Measurements from ENCODE around the gene COL20A1. TPM values are rescaled to one million over a fixed set of nuclear protein-coding genes. Genes with fewer than 3 reads are reported as not detected.

COL20A1 gene
- total RNA-seq, 1 experiment from 2014 or later, result 3.1 TPM

DNA sequence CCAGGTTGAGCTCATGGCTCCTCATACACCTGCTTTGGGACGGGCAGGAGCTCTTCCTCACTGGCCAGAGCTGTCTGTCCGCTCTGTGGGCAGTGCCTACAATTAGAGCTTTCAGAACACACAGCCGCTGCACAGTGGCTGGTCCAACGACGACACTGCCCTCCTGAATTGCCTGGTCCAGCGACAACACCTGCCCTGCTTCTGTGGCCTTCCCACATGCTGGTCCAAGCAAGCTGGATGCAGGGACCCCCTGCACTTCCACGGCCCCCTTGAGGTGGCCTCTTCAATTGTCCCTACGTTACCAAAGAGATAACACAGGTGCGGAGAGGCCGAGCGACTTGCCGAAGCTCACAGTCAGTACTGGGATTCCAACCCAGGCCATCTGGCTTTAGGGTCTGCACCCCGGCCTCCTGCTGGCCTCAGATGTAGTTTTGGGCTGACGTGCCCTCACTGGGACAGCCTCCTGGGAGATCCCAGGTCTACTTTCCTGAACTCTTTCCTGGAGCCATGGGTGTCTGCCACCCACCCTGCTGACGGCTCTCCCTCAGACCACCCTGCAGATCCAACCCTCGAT lies 69.5 kb downstream of the COL20A1 start:
- Histone ChIP-seq H3K79me2 (ENCODE audit: low read length) (no peaks in the 10 kb centered on the region), H3K27me3 (ENCODE audit: low read length) (no peaks in the 10 kb centered on the region), H3K9ac (ENCODE audit: low read length) (no peak overlapping the region), H3K4me3 (ENCODE audit: low read length) (no peak overlapping the region), H2AFZ (ENCODE audit: low read length) (no peak overlapping the region), H3K9me2 (replicated peaks; ENCODE audit: insufficient read depth, low read length) (no peaks in the 10 kb centered on the region), H3K4me1 (ENCODE audit: low read length) (no peaks in the 10 kb centered on the region), H3K36me3 (ENCODE audit: insufficient read depth, low read length) (no peaks in the 10 kb centered on the region), H3K4me2 (ENCODE audit: low read depth, low read length, poor library complexity, severe bottlenecking) (no peak overlapping the region), H3K27ac (ENCODE audit: low read length) (no peak overlapping the region), H3K9me3 (ENCODE audit: low read length) (no peaks in the 10 kb centered on the region), H4K20me1 (ENCODE audit: insufficient read depth, low read depth, low read length) (no peaks in the 10 kb centered on the region)
- DNase-seq, result no peak

DNA sequence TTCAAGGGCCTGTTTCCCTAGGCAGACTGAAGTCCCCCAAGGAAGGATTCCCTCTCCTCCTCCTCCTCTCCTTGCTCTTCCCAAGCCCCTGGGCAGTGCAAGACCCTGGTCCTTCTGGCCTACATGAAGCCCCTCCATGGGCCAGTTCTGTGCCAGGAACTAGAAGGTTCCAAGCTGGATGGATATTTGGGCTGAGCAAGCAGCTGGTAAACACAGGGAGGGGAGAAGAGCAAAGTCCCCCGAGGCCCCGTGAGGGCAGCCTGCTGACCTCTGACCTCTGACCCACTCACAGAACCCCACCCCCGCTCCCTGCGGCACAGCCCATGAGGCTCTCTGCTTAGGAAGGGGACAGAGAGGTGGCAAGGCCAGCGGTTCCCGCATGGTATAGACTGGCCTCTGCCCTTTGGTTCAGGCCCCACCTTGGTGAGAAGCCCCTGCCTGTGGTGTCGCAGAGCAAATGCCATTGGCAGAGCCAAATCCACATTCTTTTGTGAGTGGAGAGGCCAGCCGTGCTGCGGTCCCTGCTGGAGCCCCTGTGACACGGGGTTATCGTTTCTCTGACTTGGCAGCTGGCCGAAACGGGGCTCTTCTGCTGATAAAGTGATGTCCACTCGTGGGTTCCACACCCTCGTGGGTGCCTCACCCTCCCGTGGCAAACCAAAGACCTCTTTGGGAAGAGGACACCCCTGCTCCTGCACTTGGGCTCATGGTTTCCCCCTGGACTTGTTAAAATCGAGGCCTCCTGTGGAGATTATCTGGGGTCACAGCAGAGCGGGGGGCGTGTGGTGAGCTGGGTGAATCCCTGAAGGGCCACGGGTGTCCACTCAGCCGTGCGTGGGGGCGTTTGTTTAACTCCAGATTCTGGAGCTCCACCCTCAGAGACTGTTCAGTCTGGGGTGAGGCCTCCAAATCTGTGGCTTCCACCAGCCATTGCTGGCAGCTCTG lies 70.3 kb downstream of the COL20A1 start:
- H3K4me1 ChIP-seq (ENCODE audit: low read length), result no peaks in the 10 kb centered on the region
- no peaks in the 10 kb centered on the region for H3K9me2 ChIP-seq (replicated peaks; ENCODE audit: insufficient read depth, low read length)
- no peak overlapping the region for H3K4me2 ChIP-seq (ENCODE audit: low read depth, low read length, poor library complexity, severe bottlenecking)
- no peaks in the 10 kb centered on the region for H4K20me1 ChIP-seq (ENCODE audit: insufficient read depth, low read depth, low read length)
- no peaks in the 10 kb centered on the region for H3K27me3 ChIP-seq (ENCODE audit: low read length)
- H3K4me3 ChIP-seq (ENCODE audit: low read length), result no peak overlapping the region
- no peak overlapping the region for H2AFZ ChIP-seq (ENCODE audit: low read length)
- H3K9me3 ChIP-seq (ENCODE audit: low read length), result no peaks in the 10 kb centered on the region
- no peaks in the 10 kb centered on the region for H3K36me3 ChIP-seq (ENCODE audit: insufficient read depth, low read length)
- no peak for DNase-seq
- H3K79me2 ChIP-seq (ENCODE audit: low read length), result no peaks in the 10 kb centered on the region
- H3K9ac ChIP-seq (ENCODE audit: low read length), result no peak overlapping the region
- no peak overlapping the region for H3K27ac ChIP-seq (ENCODE audit: low read length)

DNA sequence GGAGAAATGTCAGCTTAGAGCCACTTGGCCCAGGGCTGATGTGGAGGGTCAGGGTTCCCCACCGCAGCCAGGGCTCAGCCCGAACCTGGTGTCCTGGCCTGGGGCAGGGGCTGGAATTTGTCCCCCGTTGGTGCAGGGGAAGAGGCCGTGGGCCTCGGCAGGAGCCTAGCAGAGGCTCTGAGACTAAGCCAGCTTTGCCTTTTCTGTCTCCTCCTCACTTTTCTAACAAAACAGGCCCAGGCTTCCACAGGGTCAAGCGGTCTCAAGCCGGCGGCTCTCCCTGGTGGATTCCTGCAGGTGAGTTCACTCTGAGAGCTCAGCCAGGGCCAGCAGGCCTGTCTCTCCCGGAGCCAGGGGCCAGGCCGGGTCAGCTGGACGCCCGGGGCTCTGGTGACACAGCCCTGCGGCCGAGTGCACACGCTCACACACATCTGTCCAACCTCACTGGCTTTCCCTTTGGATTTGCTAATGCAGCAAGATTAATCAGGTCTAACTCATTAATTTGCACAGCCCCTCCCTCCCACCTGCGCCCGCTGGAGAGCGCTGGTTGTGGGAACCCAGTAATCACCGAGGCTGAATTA lies 71.1 kb downstream of the COL20A1 start:
- H3K27me3 ChIP-seq (ENCODE audit: low read length), result no peaks in the 10 kb centered on the region
- H3K4me3 ChIP-seq (ENCODE audit: low read length), result no peak overlapping the region
- H3K27ac ChIP-seq (ENCODE audit: low read length), result no peak overlapping the region
- H3K4me1 ChIP-seq (ENCODE audit: low read length), result no peaks in the 10 kb centered on the region
- H3K36me3 ChIP-seq (ENCODE audit: insufficient read depth, low read length), result no peaks in the 10 kb centered on the region
- no peak overlapping the region for H3K4me2 ChIP-seq (ENCODE audit: low read depth, low read length, poor library complexity, severe bottlenecking)
- DNase-seq, result no peak
- no peaks in the 10 kb centered on the region for H3K79me2 ChIP-seq (ENCODE audit: low read length)
- H3K9me2 ChIP-seq (replicated peaks; ENCODE audit: insufficient read depth, low read length), result no peaks in the 10 kb centered on the region
- no peaks in the 10 kb centered on the region for H4K20me1 ChIP-seq (ENCODE audit: insufficient read depth, low read depth, low read length)
- H3K9ac ChIP-seq (ENCODE audit: low read length), result no peak overlapping the region
- no peaks in the 10 kb centered on the region for H3K9me3 ChIP-seq (ENCODE audit: low read length)
- H2AFZ ChIP-seq (ENCODE audit: low read length), result no peak overlapping the region

DNA sequence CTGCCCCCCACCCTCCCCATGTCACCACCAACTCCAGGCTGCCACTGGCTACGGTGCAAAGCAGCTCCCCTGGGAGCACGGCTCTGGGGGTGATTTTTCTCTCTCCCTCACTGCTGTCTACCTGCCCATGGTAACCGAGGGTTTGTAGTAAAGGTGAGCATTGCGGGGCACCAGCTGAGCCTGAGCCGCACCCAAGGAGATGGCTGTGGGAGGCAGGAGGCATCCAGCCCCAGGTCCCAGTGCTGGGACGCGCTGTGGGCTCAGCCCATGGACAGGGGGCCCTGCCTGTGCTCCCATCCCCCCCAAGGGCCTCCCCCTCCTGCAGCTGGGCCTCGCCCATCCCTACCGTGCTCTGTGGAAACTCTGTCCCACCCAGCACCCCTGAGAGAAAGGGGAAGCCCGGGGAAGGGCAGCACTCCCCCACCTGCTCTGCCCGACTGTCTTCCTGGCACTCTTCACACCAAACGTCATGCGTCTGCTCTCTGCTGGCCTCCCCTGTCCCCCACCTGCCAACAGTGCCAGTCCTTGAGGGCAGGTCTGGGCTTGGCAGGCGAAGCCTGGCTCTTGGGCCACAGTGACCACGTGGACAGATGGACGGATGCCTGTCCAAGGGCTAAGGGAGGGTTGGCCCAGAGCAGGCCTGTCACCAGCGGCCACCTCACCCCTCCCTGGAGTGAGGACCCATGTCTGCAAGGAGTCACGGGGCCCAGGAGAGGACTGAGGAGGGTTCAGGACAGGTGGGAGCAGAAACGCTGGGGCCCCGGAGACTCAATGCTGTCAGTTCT lies 72.0 kb downstream of the COL20A1 start:
- no peak overlapping the region for H3K27ac ChIP-seq (ENCODE audit: low read length)
- H3K9me2 ChIP-seq (replicated peaks; ENCODE audit: insufficient read depth, low read length), result no peaks in the 10 kb centered on the region
- no peaks in the 10 kb centered on the region for H3K36me3 ChIP-seq (ENCODE audit: insufficient read depth, low read length)
- no peaks in the 10 kb centered on the region for H3K27me3 ChIP-seq (ENCODE audit: low read length)
- no peak overlapping the region for H2AFZ ChIP-seq (ENCODE audit: low read length)
- H3K9me3 ChIP-seq (ENCODE audit: low read length), result no peaks in the 10 kb centered on the region
- no peaks in the 10 kb centered on the region for H3K79me2 ChIP-seq (ENCODE audit: low read length)
- DNase-seq, result no peak
- H4K20me1 ChIP-seq (ENCODE audit: insufficient read depth, low read depth, low read length), result no peaks in the 10 kb centered on the region
- H3K4me3 ChIP-seq (ENCODE audit: low read length), result no peak overlapping the region
- no peak overlapping the region for H3K9ac ChIP-seq (ENCODE audit: low read length)
- no peak overlapping the region for H3K4me2 ChIP-seq (ENCODE audit: low read depth, low read length, poor library complexity, severe bottlenecking)
- H3K4me1 ChIP-seq (ENCODE audit: low read length), result no peaks in the 10 kb centered on the region

DNA sequence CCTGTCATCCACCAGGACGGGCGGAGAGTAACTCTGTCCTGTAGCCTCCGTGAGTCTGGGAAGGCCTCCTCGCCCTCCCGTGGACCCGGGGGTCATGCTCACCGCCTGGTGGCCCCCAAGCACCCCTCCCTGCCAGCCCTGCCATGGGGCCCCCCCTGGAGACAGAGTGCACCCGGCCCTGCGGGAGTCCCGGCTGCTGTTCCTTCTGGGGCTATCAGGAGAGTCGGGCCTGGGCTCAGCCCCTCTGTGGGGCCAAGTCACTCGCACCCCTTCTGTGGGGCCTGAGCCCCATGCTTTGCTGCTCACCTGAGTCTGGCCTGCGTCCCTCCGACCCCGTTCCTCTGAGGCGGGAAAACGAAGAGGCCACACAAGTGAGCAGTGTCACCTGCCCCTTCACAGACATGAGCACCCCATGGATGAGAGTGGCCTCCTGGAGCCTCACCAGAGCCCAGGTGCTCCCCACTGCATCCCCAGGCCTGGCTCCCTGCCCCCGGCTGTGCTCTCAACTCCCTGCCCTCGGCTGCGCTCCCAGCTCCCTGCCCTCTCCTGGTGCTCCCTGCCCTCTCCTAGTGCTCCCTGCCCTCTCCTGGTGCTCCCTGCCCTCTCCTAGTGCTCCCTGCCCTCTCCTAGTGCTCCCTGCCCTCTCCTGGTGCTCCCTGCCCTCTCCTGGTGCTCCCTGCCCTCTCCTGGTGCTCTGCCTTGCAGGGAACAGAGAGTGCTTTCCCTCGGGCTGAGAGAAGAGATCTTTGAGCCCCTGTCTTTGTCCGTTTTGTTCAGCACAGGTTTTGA lies 72.8 kb downstream of the COL20A1 start:
- Histone ChIP-seq H3K4me3 (ENCODE audit: low read length) (no peak overlapping the region), H3K79me2 (ENCODE audit: low read length) (no peaks in the 10 kb centered on the region), H2AFZ (ENCODE audit: low read length) (no peak overlapping the region), H3K4me2 (ENCODE audit: low read depth, low read length, poor library complexity, severe bottlenecking) (no peak overlapping the region), H4K20me1 (ENCODE audit: insufficient read depth, low read depth, low read length) (no peaks in the 10 kb centered on the region), H3K4me1 (ENCODE audit: low read length) (no peaks in the 10 kb centered on the region), H3K27me3 (ENCODE audit: low read length) (no peaks in the 10 kb centered on the region), H3K9ac (ENCODE audit: low read length) (no peak overlapping the region), H3K9me3 (ENCODE audit: low read length) (no peaks in the 10 kb centered on the region), H3K36me3 (ENCODE audit: insufficient read depth, low read length) (no peaks in the 10 kb centered on the region), H3K9me2 (replicated peaks; ENCODE audit: insufficient read depth, low read length) (no peaks in the 10 kb centered on the region), H3K27ac (ENCODE audit: low read length) (no peak overlapping the region)
- DNase-seq, result no peak

DNA sequence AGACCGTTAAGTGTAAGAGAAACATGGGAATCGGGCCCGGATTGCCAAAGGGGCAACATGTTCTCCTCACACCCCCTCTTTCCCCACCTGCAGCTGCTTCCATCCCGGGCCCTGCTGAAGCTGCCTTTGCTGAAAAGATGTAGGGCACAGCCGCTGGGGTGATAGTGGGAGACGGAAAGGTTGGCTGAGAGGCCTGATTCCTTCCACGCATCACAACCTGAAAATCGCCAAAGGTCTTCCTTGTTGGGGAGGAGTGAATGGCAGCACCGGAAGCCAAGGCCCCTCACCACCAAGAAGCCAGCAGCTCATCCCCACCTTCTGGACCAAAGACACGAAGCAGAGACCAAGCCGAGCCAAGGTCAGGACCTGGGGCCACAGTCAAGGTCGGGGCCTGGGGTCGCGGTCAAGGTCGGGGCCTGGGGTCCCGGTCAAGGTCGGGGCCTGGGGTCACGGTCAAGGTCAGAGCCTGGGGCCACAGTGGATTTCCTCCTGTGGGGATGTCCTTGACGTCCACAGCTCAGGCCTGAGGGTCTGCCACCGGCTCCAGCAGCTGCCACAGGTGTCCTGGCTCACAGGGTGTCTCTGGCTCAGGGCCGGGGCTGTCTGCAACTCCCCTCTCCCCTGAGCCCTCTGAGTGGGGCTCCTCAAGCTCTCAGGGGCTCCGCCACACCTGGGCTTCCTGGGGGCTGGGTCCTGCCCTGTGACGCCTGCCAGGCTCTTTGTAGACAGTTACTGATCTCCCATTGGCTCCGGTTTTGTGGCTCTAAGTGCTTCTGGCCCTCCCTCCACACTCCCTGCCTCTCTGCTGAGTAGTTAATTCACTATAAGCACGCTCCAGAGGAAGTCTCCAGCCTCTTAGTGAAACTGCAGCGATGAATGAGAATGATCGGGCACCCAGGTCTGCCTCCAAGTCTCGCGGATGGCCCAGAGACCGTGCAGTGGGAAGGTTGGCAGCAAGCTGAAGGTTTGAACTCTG lies 73.7 kb downstream of the COL20A1 start:
- no peak overlapping the region for H3K4me2 ChIP-seq (ENCODE audit: low read depth, low read length, poor library complexity, severe bottlenecking)
- H3K4me3 ChIP-seq (ENCODE audit: low read length), result no peak overlapping the region
- H3K4me1 ChIP-seq (ENCODE audit: low read length), result no peaks in the 10 kb centered on the region

DNA sequence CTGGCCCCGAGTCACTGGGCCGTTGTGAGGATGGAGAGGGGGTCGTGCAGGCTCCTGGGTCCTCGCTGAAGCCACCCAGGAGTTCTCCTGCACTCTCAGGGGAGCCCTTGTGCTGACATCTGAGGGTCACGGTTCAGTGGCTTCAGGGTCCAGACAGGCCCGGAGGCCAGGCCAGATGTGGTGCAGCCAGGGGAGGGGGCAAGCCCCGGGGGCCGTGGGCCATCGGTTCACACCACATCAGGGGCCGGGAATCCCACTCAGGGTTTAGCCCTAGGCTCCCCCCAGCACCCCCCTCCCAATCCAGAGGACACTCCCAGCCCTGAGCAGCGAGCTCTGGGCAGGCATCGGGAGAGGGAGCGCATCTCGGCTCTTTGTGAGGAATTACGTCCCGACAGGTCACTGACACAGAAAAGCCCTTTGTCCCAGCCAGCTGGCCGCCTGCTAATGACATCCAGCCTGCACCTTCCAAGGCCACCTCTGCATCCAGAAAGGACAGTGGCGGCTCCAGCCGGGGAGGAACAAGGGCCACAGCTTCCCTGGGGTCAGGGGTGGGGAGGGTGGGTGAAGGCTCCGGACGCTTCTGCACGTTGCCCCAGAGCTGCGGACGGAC lies 74.6 kb downstream of the COL20A1 start:
- Histone ChIP-seq H4K20me1 (ENCODE audit: insufficient read depth, low read depth, low read length) (no peaks in the 10 kb centered on the region), H3K27ac (ENCODE audit: low read length) (no peak overlapping the region), H3K36me3 (ENCODE audit: insufficient read depth, low read length) (no peaks in the 10 kb centered on the region), H3K4me1 (ENCODE audit: low read length) (no peaks in the 10 kb centered on the region), H3K9me2 (replicated peaks; ENCODE audit: insufficient read depth, low read length) (no peaks in the 10 kb centered on the region), H2AFZ (ENCODE audit: low read length) (no peak overlapping the region), H3K9ac (ENCODE audit: low read length) (no peak overlapping the region), H3K27me3 (ENCODE audit: low read length) (no peaks in the 10 kb centered on the region), H3K4me2 (ENCODE audit: low read depth, low read length, poor library complexity, severe bottlenecking) (no peak overlapping the region), H3K79me2 (ENCODE audit: low read length) (no peaks in the 10 kb centered on the region), H3K9me3 (ENCODE audit: low read length) (no peaks in the 10 kb centered on the region), H3K4me3 (ENCODE audit: low read length) (no peak overlapping the region)
- no peak for DNase-seq

More for the DNA sequence above, 73.7 kb downstream of the COL20A1 start:
- no peaks in the 10 kb centered on the region for H4K20me1 ChIP-seq (ENCODE audit: insufficient read depth, low read depth, low read length)
- no peaks in the 10 kb centered on the region for H3K79me2 ChIP-seq (ENCODE audit: low read length)
- H3K9ac ChIP-seq (ENCODE audit: low read length), result no peak overlapping the region
- no peak overlapping the region for H3K27ac ChIP-seq (ENCODE audit: low read length)
- H2AFZ ChIP-seq (ENCODE audit: low read length), result no peak overlapping the region
- no peaks in the 10 kb centered on the region for H3K9me3 ChIP-seq (ENCODE audit: low read length)
- no peaks in the 10 kb centered on the region for H3K27me3 ChIP-seq (ENCODE audit: low read length)
- H3K9me2 ChIP-seq (replicated peaks; ENCODE audit: insufficient read depth, low read length), result no peaks in the 10 kb centered on the region
- H3K36me3 ChIP-seq (ENCODE audit: insufficient read depth, low read length), result no peaks in the 10 kb centered on the region
- no peak for DNase-seq

Data from Karpas-422 (cell line).